Choroid plexus epithelial cell (primary cell): ENCODE measurements around the gene ZRSR2.

Experiments
- DNase-seq: peaks from one replicate; pipeline ENCODE4 v3.0.0-alpha.2; 2010; ENCODE audit warnings: low read depth
- H3K4me3 ChIP-seq: 2 replicates; pipeline ENCODE4 v1.5.1; 2011; ENCODE audit warnings: low read depth, mild to moderate bottlenecking, control low read depth, low read length, moderate library complexity
- CTCF ChIP-seq: conservative IDR thresholded peaks from 2 replicates; pipeline ENCODE4 v1.5.1; 2011; ENCODE audit warnings: low read depth, mild to moderate bottlenecking, control low read depth, inconsistent platforms, low read length, moderate library complexity

Gene ZRSR2

GRCh38 chrX:15870310-15870709 is 80.0 kb downstream of the ZRSR2 start:
- no peak for TF ChIP-seq CTCF
- no peak for DNase-seq
- no peak overlapping the region for H3K4me3 ChIP-seq
